HG02970 (cell line): ENCODE measurements around the gene FAM184A.

Experiments
- ATAC-seq: cut with Tn5 transposase; IDR thresholded peaks from one replicate; pipeline ENCODE4 v1.9.1; 2021; ENCODE audit warnings: mild to moderate bottlenecking, moderate library complexity, moderate number of reproducible peaks; ENCODE audit not compliant: unreplicated experiment, low FRiP score

The FAM184A gene

GRCh38 chr6:119060255-119060907 is 18.1 kb downstream of the FAM184A start:
- no peak for ATAC-seq

- ATAC-seq: no peak
Measured at GRCh38 chr6:119055069-119055468, 23.4 kb downstream of the FAM184A start.

GRCh38 chr6:119052987-119053386 is 25.5 kb downstream of the FAM184A start:
- ATAC-seq: no peak

- ATAC-seq: no peak
Measured at GRCh38 chr6:119052292-119052889, 26.1 kb downstream of the FAM184A start.

GRCh38 chr6:119044255-119044654 is 34.2 kb downstream of the FAM184A start:
- ATAC-seq: no peak

- no peak for ATAC-seq
Measured at GRCh38 chr6:119043783-119044182, 34.7 kb downstream of the FAM184A start.

GRCh38 chr6:119043265-119043664 is 35.2 kb downstream of the FAM184A start:
- no peak for ATAC-seq

GRCh38 chr6:119040636-119041035 is 37.8 kb downstream of the FAM184A start:
- ATAC-seq: no peak

GRCh38 chr6:119040229-119040628 is 38.2 kb downstream of the FAM184A start:
- no peak for ATAC-seq

- ATAC-seq: no peak
Measured at GRCh38 chr6:119037941-119038623, 40.4 kb downstream of the FAM184A start.

GRCh38 chr6:119037264-119037663 is 41.2 kb downstream of the FAM184A start:
- no peak for ATAC-seq

GRCh38 chr6:119036081-119036480 is 42.4 kb downstream of the FAM184A start:
- ATAC-seq: no peak

GRCh38 chr6:119035459-119035858 is 43.0 kb downstream of the FAM184A start:
- ATAC-seq: no peak

GRCh38 chr6:119034827-119035458 is 43.5 kb downstream of the FAM184A start:
- no peak for ATAC-seq

- ATAC-seq: no peak
Measured at GRCh38 chr6:119032428-119032827, 46.0 kb downstream of the FAM184A start.

GRCh38 chr6:119030759-119031158 is 47.7 kb downstream of the FAM184A start:
- ATAC-seq: no peak

GRCh38 chr6:119028091-119028490 is 50.4 kb downstream of the FAM184A start:
- no peak for ATAC-seq

- no peak for ATAC-seq
Measured at GRCh38 chr6:119027465-119027864, 51.0 kb downstream of the FAM184A start.

GRCh38 chr6:119026822-119027221 is 51.6 kb downstream of the FAM184A start:
- ATAC-seq: no peak

- no peak for ATAC-seq
Measured at GRCh38 chr6:119025793-119026192, 52.7 kb downstream of the FAM184A start.

GRCh38 chr6:119024111-119024510 is 54.4 kb downstream of the FAM184A start:
- no peak for ATAC-seq
